ENCODE results near the gene FRY.

FRY gene

DNA sequence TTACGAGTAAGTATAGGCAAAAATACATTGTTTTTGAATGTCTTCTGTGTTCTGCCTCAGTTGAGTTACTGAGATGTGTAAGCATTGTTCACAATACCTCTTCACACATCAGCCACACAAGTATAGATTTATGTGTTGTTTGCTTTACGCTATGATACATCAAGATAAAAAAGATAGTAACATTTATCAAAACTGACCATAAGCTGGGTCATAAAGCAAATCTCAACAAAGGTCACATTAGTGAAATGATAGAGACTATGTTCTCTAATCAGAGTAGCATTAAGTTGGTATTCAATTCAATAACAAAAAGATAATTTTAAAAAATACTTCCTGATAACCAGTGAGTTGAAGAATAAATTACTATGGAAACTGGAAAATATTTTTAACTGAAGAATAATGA lies 156.1 kb downstream of the FRY start:
- DNase-seq = no peak

DNA sequence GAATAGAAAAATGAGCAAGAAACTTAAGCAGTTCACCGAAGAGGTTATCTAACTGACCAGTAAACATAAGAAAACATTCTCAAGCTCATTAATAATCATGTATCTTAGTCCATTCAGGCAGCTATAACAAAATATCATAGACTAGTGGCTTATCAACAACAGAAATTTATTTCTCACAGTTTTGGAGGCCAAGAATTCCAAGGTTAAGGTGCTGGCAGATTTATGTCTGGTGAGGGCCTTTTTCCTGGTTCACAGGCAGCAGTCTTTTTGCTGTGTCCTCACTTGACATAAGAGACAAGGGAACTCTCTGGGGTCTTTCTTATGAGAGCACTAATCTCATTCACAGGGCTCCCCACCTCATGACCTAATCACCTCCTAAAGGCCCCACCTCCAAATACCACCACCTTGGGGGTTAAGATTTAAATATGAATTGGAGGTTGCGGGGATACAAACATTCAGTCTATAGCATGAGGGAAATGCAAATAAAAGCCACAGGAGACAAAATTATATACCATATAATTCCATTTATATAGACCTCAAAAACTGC lies 160.0 kb downstream of the FRY start:
- DNase-seq = no peak

DNA sequence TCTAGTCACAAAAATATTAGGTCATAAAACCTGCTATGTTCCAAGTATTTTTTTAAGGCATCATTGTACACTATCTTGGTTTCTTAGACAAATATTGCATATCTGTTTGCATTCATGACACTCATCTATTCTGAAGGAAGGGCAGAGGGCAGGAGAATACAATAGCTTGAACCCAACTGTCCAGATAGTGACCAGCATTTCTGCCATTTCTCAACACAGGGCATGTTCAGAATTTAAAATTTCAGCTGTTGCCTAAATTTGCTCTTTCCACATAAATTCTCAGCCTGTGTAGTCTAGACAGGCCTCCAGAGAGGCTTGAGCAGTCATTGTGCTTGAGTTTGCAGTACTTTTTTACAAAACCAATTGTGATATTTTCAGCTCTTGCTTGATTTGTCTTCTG lies 164.1 kb downstream of the FRY start:
- no peak for DNase-seq

DNA sequence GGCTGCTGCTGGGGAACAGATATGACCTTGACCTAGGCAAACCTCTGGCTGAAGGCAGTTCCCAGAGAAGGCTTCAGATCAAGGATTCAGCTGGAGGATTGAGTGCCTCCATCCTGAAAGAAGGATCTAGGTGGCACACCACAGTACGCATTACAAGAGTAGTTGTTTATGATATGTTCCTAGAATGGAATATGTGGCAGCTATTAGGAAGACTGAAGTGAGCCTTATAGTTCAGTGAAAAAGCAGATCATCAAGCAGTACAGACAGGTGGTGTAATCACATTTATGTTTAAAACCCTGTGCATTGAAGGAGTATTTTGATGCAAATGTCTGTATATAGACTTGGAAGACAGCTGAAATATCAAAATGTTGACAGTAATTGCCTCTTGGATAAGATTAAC lies 167.6 kb downstream of the FRY start:
- DNase-seq = no peak

DNA sequence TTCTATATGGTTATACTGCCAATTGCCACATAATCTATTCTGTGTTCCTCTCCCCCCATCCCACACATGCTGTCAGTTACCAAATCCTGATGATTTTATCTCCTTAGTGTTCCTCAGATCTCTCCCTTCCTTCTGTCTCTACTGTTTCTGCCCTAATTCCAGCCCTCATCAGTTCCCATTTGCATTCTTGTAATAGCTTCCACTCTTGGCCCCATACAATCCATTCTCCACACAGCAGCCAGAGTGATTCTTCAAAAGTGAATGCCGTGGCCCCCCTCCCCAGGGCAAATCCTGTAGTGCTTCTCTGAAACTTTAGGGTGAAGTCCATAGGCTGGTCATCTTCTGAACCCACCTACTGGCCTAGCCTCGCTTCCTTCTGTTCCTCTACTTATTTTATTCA lies 169.2 kb downstream of the FRY start:
- no peak for DNase-seq

DNA sequence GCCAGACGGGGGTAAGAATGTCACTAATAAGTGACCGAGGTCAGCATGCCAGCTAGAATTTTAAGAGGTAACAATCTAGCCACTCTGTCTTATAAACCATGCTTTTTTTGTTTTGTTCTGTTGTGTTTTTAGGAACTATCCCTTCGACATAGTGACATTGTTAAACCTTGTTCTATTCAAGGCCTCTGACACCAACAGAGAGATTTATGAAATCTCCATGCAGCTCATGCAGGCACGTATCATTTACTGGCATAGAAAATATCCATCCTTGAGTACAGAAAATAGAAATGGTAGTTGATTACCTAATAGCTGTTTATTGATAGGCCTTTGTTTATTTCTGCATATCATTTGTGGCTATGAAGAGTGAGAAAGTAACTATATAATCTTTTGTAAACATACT lies 170.2 kb downstream of the FRY start:
- no peak for DNase-seq

DNA sequence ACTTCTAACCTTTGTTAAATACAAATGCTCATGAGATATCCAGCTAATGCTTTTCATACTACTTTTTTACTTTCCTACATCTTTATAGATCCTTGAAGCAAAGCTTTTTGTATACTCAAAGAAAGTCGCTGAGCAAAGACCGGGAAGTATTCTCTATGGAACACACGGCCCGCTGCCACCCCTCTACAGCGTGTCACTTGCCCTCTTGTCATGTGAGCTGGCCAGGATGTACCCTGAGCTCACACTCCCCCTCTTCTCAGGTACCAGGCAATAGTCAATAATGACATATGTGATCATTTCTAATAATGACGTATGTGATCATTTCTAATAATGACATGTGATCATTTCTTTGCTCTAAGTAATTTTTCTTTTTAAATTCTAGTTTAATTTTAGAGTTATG lies 170.7 kb downstream of the FRY start:
- no peak for DNase-seq

DNA sequence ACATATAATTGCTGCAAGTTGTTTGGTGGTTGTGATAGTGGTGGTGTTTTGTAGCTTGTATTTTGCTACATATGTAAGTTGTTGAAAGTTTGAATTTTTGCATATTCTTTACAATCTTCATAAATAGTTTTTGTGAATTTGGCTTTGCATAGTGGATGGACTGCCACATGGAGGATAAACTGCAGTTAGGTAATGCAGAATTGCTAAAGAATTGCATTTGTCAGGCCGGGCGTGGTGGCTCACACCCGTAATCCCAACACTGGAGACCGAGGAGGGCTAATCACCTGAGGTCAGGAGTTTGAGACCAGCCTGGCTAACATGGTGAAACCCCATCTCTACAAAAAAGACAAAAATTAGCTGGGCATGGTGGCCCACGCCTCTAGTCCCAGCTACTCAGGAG lies 171.6 kb downstream of the FRY start:
- DNase-seq = no peak

DNA sequence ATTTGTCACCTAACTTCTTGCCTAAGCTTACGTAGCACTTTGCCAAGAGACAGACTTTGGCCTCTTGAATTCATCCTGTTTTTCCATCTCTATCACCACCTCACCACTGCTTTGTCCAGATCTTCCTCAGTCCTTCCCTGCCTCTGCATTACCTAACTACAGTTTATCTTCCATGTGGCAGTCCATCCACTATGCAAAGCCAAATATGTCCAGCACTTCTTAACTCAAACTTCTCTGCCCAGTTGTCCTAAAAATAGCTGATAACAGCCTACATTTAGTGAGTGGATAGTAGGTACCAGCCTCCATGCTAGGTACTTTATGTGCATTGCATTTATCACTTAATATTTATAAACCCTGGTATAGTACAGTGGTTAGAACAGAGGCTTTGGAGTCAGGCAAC lies 172.2 kb downstream of the FRY start:
- DNase-seq = no peak

DNA sequence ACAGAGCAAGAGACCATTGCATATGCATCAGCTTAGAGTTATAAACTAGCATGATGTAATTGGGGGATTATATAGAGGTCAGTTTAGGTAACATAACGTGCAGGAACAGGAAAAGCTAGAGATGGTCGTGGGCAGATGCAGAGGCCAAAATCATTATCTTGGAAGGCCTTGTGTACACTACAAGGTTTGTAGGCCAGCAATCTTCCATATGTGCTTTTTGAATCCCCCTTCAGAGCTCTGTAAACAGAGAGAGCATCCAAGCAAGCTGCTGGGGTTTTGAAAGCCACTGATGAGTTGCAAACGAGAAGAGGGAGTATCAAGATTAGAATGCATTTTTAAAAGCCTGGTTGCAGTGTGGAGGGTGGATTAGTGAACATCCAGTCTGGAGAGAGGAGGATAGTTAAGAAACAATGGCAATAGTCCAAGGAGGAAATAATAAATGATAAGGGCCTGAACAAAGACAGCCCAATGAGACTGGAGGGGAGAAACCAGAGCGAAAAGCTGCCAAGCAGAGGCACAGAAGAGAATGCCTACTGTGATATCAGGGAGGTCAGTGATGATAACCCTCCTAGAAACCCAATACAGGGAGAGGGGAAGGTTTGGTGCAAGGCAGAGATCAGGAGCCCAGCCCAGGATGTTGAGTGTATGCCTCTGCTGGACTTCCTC lies 174.0 kb downstream of the FRY start:
- DNase-seq = no peak

DNA sequence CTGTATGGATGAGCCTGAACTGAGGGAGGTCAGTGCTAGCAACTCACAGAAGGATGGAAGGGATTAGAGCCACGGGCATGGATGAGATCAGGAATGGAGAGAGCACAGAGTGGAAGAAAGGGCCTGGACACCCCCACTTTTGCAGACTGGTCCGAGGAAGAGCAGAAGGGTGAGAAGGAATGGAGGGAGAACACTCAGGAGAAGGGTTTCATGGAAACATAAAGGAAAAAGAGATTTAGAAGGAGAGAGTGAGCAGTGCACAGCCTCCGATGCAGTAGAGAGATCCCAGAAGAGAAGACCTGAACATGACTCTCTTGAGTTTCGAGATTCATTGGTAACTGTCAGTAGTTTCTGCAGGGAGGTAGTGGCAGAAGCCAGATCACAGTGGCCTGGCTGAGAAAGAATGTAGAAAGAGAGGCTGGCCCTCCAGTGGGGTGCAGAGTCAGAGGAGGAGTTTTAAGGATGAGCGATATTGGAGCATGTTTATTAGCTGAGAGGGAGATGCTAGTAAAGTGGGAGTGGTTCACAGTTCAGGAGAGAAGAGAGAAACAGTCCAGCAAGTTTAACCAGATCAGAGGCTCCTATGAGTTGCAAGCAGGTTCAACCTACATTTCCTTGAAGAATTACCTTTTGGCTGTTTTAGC lies 174.6 kb downstream of the FRY start:
- no peak for DNase-seq

DNA sequence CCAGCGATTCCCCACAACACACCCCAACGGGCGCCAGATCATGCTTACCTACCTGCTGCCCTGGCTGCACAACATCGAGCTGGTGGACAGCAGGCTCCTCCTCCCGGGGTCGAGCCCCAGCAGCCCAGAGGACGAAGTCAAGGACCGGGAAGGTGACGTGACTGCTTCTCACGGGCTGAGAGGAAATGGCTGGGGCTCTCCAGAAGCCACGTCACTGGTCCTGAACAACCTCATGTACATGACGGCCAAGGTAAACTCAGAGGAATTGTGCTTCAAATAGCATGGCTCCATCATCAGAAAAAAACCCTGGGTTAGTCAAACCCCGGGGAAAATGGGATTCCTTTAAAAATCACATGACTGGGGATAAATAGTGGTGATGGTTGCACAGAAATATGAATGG lies 177.3 kb downstream of the FRY start:
- no peak for DNase-seq

DNA sequence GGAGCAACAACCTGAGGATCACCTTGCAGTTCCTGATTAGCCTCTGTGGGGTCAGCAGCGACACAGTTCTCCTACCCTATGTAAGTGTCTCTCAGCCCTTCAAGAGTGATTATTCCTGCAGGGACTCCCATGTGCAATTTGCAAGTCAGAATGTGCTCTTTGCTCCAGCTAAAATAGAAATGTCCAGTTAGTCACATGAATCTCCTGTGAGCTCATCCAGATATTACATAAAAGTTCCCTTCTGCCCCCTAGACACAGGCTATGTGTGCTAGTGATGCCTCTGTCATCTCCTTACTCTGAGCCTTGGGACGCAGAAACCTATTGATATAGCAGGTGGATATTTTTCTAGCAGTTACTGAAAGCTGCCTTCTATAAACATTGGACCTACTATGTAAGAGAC lies 178.1 kb downstream of the FRY start:
- no peak for DNase-seq

DNA sequence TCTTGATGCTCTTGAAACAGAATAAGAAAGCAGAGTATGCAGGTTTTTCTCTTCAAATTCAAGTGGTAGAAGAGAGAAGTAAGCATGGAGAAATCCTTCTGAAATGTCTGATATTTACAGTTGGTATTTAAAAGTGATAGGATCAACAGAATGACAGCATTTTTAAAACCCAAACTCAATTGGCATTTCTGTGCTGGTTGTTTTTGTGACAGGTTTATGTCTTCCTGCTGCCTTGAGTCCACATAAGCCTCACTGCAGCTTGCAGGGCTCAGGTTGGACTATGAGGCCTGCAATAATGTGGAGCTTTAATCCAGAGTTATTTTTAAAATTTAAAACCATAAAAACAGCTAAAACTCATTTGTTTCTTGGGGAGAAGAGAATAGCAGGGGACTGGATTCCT lies 178.5 kb downstream of the FRY start:
- DNase-seq = no peak

DNA sequence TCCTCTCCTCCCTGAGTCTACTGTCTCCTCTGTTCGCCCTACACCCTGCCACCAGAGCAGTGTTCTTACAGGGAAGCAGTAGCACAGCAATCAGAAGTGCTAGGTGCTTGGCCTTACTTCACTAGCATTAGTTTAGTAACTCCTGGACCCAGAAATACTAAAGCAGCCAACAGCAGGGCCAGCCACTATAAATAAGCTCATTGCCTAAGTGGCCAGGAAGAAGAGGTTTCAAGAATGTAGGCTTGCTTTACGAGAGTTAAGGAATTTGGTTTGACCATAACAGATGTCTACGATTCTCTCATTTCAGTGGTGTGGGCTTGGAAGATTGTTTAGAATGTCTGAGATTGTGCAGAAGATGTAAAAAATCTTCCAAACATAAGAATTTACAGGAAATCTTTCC lies 180.2 kb downstream of the FRY start:
- DNase-seq = no peak

DNA sequence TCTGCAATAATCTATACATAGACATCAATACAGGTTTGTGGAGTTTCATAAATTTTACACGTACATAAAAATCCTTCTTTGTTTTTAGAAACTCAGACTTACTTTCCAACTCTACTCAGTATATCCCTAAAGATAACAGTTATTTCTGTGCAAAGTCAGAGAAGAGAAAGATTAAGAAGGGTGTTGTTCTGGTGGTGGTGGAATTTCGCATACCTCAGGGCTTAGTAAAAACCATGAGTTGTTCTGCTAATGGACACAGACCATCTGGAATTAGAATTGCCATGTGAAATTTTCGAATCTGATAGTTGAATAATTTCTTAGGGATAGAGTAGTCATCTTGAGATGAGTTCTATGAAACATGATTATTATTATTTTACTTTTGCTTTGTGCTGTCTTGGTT lies 180.8 kb downstream of the FRY start:
- no peak for DNase-seq

DNA sequence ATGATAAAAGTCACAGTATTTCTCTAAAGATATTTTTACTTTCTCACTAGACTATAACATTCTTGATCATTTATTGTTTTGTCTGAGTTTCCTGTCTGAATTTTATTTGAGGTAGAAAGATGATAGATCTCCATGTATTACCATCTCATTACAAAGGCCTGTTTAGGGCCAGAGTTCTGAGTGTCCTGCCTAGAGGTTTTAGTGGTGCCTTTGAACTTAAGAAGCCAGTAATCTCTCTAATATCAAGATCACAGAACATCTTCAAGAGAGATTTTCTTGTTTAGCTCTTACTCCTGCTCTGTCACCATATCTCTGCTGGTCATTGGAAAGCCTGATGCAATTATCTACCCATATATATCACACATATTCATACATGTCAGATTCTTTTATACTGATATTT lies 182.1 kb downstream of the FRY start:
- DNase-seq = no peak

DNA sequence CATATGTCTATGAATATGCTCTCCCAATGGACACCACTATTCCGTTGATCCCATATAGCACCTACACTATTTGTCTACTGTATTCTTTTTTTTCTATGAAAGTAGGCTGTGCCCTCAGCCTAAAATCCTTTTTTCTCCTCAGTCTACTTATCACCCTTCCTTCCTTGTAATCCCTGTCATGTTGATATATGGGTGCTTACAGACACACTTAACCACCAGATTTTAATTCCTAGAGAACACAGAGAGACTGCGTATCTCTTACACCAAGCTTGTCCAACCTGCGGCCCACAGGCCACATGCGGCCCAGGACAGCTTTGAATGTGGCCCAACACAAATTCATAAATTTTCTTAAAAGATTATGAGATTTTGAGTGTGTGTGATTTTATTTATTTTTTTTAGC lies 182.5 kb downstream of the FRY start:
- no peak for DNase-seq

DNA sequence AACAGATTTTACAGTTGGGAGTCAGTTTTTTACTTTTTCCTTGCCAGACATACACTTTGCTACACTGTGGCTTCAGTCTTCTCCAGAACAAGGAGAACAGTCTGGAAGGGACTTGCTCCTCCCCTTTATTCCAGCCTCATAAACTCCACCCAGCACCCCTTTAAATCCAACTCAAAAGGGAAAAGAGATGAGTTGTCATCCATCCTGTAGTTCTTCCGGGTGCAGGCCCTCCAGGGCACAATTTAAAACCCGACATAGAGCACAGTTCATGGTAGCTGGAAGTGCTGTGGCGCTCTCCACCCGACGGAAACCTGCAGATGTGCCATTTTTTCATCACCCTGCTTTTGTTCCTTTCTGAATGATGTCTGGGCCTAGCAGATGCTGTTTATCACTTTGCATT lies 184.7 kb downstream of the FRY start:
- no peak for DNase-seq

DNA sequence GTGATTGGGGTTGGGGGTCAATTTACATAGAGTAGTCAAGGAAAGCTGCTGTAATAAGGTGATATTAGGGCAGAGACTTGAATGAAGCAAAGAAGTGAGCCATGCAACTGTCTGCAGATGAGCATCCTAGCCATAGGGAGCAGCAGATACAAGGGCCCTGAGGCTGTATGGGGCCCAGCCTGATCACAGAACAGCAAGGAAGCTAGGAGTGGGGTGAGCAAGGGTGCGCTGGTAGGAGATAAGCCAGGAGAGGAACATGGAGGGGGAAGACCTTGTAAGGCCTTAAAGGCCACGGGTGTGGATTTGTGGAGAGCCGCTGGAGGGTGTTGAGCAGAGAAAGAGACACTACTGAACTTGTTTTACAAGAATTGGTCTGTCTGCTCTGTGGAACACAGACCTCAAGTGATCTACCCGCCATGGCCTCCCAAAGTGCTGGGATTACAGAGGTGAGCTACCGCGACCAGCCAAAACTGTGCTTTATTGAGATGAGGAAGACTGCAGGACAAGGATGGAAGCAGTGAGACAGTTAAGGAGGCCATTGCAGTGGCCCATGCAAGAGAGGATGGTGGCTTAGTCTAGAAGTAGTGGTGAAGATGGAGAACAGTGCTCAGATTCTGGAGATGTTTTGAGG lies 190.6 kb downstream of the FRY start:
- DNase-seq = no peak

DNA sequence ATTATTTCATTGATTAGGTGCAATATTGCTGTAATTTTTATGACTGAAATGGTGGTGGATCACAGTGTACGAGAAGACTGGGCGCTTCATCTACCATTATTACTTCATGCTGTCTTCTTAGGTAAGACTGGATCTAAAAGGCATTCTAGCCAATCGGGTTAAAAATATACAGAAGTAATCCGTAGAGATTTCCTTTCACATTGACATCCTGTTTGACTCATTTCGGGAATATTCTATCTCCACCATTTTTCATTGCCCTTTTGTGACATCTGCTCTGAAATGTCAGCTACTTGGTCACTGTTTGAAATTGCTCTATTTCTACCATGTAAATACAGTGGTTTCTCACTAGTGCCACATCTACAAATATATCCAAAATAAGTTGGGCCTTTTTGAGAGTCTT lies 193.3 kb downstream of the FRY start:
- no peak for DNase-seq

DNA sequence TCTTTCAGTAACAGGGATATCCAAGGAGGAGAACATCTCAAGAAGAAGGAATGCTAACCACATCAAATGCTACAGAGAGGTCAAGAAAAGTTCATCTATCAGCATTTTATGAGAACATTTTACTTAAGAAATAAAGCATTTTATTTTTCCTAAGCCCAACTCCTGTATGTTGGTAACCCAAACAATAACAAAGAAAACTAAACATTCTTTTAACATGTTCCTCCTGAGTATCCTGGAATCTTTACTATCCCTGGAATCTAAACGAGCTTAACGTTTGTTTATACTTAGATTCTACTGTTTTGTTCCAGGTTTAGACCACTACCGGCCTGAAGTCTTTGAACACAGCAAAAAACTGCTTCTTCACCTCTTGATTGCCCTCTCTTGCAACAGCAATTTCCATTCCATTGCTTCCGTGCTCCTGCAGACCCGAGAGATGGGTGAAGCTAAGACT lies 193.9 kb downstream of the FRY start:
- DNase-seq = no peak

DNA sequence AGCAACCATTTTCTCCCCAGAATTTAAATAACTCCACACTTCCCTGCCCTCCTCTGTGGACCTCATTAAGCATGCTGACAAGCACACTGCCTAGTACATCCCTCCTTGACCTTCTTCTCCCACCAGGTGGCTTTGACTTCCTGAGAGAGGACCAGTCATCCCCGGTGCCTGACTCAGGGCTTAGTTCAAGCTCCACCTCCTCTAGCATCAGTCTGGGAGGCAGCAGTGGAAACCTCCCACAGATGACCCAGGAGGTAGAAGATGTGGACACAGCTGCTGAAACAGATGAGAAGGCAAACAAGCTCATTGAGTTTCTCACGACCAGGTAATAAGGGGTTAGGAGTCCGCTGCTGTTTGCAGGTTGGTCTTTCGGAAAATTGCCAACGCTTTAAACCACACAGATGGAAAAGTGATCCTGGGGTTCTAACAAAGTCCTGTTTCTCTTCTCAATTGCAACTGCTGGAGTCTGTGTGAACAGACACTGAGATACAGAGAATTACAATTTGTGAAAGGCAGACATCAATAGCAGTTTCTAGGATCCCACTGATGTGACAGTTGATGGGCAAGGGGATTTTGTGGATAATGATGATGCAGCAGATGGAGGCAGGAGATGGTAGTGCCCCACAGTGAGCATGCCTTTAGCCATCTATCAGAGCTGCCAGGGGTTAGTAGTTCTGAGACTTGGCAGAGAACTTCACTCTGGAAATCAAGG lies 196.9 kb downstream of the FRY start:
- no peak for DNase-seq

DNA sequence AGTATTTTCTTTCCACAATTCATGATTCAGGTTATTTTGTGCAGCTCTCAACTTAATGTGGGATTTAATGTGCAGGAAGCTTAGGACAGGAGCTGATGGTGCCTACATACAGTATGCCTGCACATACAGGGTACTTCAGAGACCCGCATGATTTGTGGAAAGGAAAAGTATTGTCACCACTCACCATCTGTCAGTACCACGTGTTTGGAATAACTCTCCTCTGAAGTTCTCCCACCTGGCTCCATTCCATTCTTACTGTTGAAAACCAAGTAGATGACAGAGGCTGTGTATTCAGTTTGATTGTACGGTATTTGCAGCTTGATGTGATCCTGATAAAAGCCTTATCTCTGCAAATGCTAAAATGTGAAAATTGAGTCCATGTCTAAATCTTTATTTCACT lies 197.9 kb downstream of the FRY start:
- no peak for DNase-seq

All from stimulated activated CD4-positive, alpha-beta T cell treated with anti-CD3 and anti-CD28 coated beads, Interleukin-2, amount 100 ng/mL, for 48 hours (primary cell).